HUES6 (cell line): ENCODE measurements around the gene MYG1.
A peak's percentile ranks its signal among the peaks of the same experiment; 100 is the strongest.
"Not testable (repeated sequence)": the region's sequence is repeated elsewhere in the genome, so short reads cannot be mapped to it uniquely, and the experiment has no call there.

Experiments
- H3K27ac ChIP-seq: 2 replicates; pipeline ENCODE4 v1.7.0; 2013; ENCODE audit warnings: low read depth, mild to moderate bottlenecking, low read length, inconsistent platforms
- H3K27me3 ChIP-seq: 2 replicates; pipeline ENCODE4 v1.6.1; 2013; ENCODE audit warnings: low read length; ENCODE audit not compliant: control insufficient read depth, insufficient read depth
- H3K36me3 ChIP-seq: 2 replicates; pipeline ENCODE4 v1.6.1; 2013; ENCODE audit warnings: low read length; ENCODE audit not compliant: control insufficient read depth, insufficient read depth
- H3K4me1 ChIP-seq: 2 replicates; pipeline ENCODE4 v1.6.1; 2013; ENCODE audit warnings: low read length; ENCODE audit not compliant: control insufficient read depth, insufficient read depth
- H3K4me3 ChIP-seq: 2 replicates; pipeline ENCODE4 v1.5.1; 2013; ENCODE audit warnings: low read depth, low read length
- H3K9ac ChIP-seq: one replicate; pipeline ENCODE4 v1.6.1; 2013; ENCODE audit warnings: mild to moderate bottlenecking, low read length
- H3K9me3 ChIP-seq: 2 replicates; pipeline ENCODE4 v1.6.1; 2013; ENCODE audit warnings: low read depth, low read length; ENCODE audit not compliant: control insufficient read depth, insufficient read depth

The MYG1 gene

GRCh38 chr12:53288322-53288721 is 11.2 kb upstream of the MYG1 start:
- Histone ChIP-seq H3K4me3 (no peak overlapping the region), H3K36me3 (peaks cover 85% of the 10 kb centered on the region), H3K27me3 (no peaks in the 10 kb centered on the region), H3K4me1 (no peaks in the 10 kb centered on the region), H3K9me3 (no peaks in the 10 kb centered on the region), H3K27ac (no peak overlapping the region), H3K9ac (no peak overlapping the region)

GRCh38 chr12:53289891-53290290 is 9.6 kb upstream of the MYG1 start:
- Histone ChIP-seq H3K9ac (no peak overlapping the region), H3K27ac (no peak overlapping the region), H3K4me1 (no peaks in the 10 kb centered on the region), H3K27me3 (no peaks in the 10 kb centered on the region), H3K36me3 (peaks cover 79% of the 10 kb centered on the region), H3K4me3 (no peak overlapping the region), H3K9me3 (no peaks in the 10 kb centered on the region)

GRCh38 chr12:53290661-53291060 is 8.8 kb upstream of the MYG1 start:
- no peak overlapping the region for H3K27ac ChIP-seq
- H3K36me3 ChIP-seq, result peaks cover 73% of the 10 kb centered on the region
- H3K4me1 ChIP-seq, result no peaks in the 10 kb centered on the region
- no peaks in the 10 kb centered on the region for H3K27me3 ChIP-seq
- H3K9me3 ChIP-seq, result no peaks in the 10 kb centered on the region
- no peak overlapping the region for H3K4me3 ChIP-seq
- no peak overlapping the region for H3K9ac ChIP-seq

GRCh38 chr12:53292426-53292825 is 7.1 kb upstream of the MYG1 start:
- Histone ChIP-seq H3K27me3 (no peaks in the 10 kb centered on the region), H3K9ac (no peak overlapping the region), H3K27ac (no peak overlapping the region), H3K4me1 (peaks cover 4% of the 10 kb centered on the region; the same call in 1 of the 2 replicates), H3K4me3 (no peak overlapping the region), H3K9me3 (no peaks in the 10 kb centered on the region), H3K36me3 (peaks cover 64% of the 10 kb centered on the region)

- Histone ChIP-seq H3K4me1 (peaks cover 10% of the 10 kb centered on the region), H3K9me3 (no peaks in the 10 kb centered on the region), H3K36me3 (peaks cover 48% of the 10 kb centered on the region)
These were observed 4.2 kb upstream of the MYG1 start, which contains the start of gene PFDN5 for GRCh38 chr12:53295070-53295890. Gene PFDN5, plus strand, starts transcription at chr12:53295542. Its CDS starts 26 bp downstream, at chr12:53295568.

DNA sequence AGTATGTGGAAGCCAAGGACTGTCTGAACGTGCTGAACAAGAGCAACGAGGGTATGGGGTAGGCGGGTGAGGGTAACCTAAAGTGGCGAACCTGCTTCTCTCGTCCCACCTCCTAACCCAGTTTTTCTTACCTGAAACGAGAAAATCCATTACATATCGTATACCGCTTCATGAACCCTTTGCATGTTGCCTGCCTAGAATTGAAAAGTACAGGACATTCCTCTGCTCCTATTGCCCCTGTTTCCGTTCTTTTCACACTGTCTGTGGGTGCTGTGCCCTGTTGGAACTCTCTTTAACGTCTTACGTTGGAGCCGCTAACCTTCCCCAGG is 3.6 kb upstream of the MYG1 start:
- no peaks in the 10 kb centered on the region for H3K9me3 ChIP-seq
- peaks cover 13% of the 10 kb centered on the region for H3K4me1 ChIP-seq
- H3K4me3 ChIP-seq, result peak overlapping the region; percentile 99
- H3K9ac ChIP-seq, result peak overlapping the region; percentile 90
- H3K27me3 ChIP-seq, result no peaks in the 10 kb centered on the region
- H3K36me3 ChIP-seq, result peaks cover 42% of the 10 kb centered on the region
- H3K27ac ChIP-seq, result peak overlapping the region; percentile 29; the same call in 1 of the 2 replicates

More at GRCh38 chr12:53295070-53295890, 4.2 kb upstream of the MYG1 start, which contains the start of gene PFDN5:
- Histone ChIP-seq H3K27ac (peak within 1 kb of the TSS; percentile 29; the same call in 1 of the 2 replicates), H3K27me3 (no peaks in the 10 kb centered on the region), H3K9ac (peak within 1 kb of the TSS; percentile 90), H3K4me3 (peak within 1 kb of the TSS; percentile 99)

- not testable (repeated sequence) for H3K4me3 ChIP-seq, H3K9me3 ChIP-seq, H3K27me3 ChIP-seq, H3K9ac ChIP-seq, H3K27ac ChIP-seq
- peaks cover 40% of the 10 kb centered on the region for H3K36me3 ChIP-seq
- H3K4me1 ChIP-seq, result peaks cover 13% of the 10 kb centered on the region
These were observed 2.4 kb upstream of the MYG1 start for GRCh38 chr12:53297106-53297505.

DNA sequence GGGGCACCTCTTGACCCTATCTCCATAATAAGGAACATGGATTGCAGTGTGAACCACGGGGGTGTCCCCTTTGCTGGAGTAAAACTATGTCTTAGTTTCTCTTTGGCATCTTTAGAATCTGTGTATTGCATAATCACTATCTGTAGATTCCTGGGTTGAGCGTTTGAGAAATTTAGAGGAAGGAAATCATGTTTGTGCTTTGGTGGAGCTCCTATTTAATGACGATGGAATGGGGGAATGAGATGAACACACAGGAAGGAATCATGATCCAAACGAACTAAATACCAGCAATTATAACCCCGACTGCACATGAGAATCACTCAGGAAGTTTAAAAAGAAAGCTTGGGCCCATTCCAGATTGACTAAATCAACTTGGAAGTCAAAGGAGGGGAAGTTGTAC is 1.3 kb upstream of the MYG1 start:
- Histone ChIP-seq H3K4me3 (no peak overlapping the region), H3K4me1 (peaks cover 13% of the 10 kb centered on the region), H3K36me3 (peaks cover 40% of the 10 kb centered on the region), H3K9me3 (no peaks in the 10 kb centered on the region), H3K9ac (no peak overlapping the region), H3K27me3 (no peaks in the 10 kb centered on the region), H3K27ac (no peak overlapping the region)

GRCh38 chr12:53299101-53299453 is 418 bp upstream of the MYG1 start:
- Histone ChIP-seq H3K27ac (0 out of 2 replicates have a peak overlapping the region, but pooled peaks have one; percentile 18), H3K9me3 (no peaks in the 10 kb centered on the region), H3K9ac (no peak overlapping the region), H3K36me3 (peaks cover 39% of the 10 kb centered on the region), H3K4me3 (peak overlapping the region; percentile 97), H3K27me3 (no peaks in the 10 kb centered on the region), H3K4me1 (peaks cover 13% of the 10 kb centered on the region)

GRCh38 chr12:53300187-53300586 is 692 bp downstream of the MYG1 start:
- Histone ChIP-seq H3K36me3 (peaks cover 37% of the 10 kb centered on the region), H3K4me1 (peaks cover 13% of the 10 kb centered on the region), H3K27me3 (no peaks in the 10 kb centered on the region), H3K4me3 (peak overlapping the region; percentile 97), H3K9me3 (no peaks in the 10 kb centered on the region), H3K27ac (no peak overlapping the region; the same call in 1 of the 2 replicates), H3K9ac (peak overlapping the region; percentile 84)

- Histone ChIP-seq H3K4me3 (no peak overlapping the region), H3K36me3 (peaks cover 56% of the 10 kb centered on the region), H3K27ac (no peak overlapping the region), H3K27me3 (no peaks in the 10 kb centered on the region), H3K9me3 (no peaks in the 10 kb centered on the region), H3K4me1 (peaks cover 9% of the 10 kb centered on the region), H3K9ac (no peak overlapping the region)
These were observed 3.4 kb downstream of the MYG1 start for GRCh38 chr12:53302903-53303302.
